ENCODE data around the gene IRAK1. TPM values are rescaled to one million over a fixed set of nuclear protein-coding genes. Genes with fewer than 3 reads are reported as not detected.
"Not testable (repeated sequence)": the region's sequence is repeated elsewhere in the genome, so short reads cannot be mapped to it uniquely, and the experiment has no call there.

The IRAK1 gene
- total and polyA plus RNA-seq, 2 donors from 2014 or later, result 46.6 to 85.3 TPM

GRCh38 chrX:153995504-153995903, 24.2 kb downstream of the IRAK1 start:
- no peaks in the 10 kb centered on the region for H3K27me3 ChIP-seq (ENCODE audit: control insufficient read depth, insufficient read depth, low read length)
- intact Hi-C loops (cut with DNase I), result no loop called here
- TF ChIP-seq, protein P1, sequence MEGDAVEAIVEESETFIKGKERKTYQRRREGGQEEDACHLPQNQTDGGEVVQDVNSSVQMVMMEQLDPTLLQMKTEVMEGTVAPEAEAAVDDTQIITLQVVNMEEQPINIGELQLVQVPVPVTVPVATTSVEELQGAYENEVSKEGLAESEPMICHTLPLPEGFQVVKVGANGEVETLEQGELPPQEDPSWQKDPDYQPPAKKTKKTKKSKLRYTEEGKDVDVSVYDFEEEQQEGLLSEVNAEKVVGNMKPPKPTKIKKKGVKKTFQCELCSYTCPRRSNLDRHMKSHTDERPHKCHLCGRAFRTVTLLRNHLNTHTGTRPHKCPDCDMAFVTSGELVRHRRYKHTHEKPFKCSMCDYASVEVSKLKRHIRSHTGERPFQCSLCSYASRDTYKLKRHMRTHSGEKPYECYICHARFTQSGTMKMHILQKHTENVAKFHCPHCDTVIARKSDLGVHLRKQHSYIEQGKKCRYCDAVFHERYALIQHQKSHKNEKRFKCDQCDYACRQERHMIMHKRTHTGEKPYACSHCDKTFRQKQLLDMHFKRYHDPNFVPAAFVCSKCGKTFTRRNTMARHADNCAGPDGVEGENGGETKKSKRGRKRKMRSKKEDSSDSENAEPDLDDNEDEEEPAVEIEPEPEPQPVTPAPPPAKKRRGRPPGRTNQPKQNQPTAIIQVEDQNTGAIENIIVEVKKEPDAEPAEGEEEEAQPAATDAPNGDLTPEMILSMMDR (IDR thresholded peaks at IDR 0.05; ENCODE audit: borderline replicate concordance, extremely low read depth, insufficient read depth), result no peak

DNA sequence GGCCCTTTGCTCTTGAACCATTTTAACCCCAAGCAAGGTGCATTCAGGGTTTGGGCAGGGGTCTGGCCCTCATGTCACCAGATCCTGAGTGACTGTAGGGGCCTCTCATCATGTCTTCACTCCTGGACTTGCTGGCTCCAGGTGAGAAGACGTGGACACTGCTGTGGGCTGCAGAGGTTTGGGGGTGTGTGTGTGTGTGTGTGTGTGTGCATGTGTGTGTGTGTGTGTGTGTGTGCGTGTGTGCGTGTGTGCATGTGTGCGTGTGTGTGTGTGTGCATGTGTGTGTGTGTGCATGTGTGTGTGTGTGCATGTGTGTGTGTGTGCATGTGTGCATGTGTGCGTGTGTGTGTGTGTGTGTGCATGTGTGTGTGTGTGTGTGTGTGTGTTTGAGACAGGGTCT, 25.3 kb downstream of the IRAK1 start:
- H3K27me3 ChIP-seq (ENCODE audit: control insufficient read depth, insufficient read depth, low read length); H3K27ac ChIP-seq (ENCODE audit: low read depth in 2 of 2, low read length in 2 of 2); H3K36me3 ChIP-seq (ENCODE audit: control insufficient read depth in 2 of 3, insufficient read depth in 3 of 3, low read length in 3 of 3): not testable (repeated sequence)

More at GRCh38 chrX:153995504-153995903, 24.2 kb downstream of the IRAK1 start:
- DNase-seq (no peak), FAIRE-seq (no peak)
- Histone ChIP-seq H3K4me3 (ENCODE audit: low read length in 3 of 3) (no peak overlapping the region), H3K27ac (ENCODE audit: low read depth in 2 of 2, low read length in 2 of 2) (no peak overlapping the region), H3K9ac (ENCODE audit: low read length in 3 of 3) (no peak overlapping the region), H3K36me3 (ENCODE audit: control insufficient read depth in 2 of 3, insufficient read depth in 3 of 3, low read length in 3 of 3) (no peaks in the 10 kb centered on the region), H3K9me3 (ENCODE audit: control insufficient read depth in 2 of 3, insufficient read depth in 1 of 3, low read length in 3 of 3) (no peaks in the 10 kb centered on the region), H3K4me1 (ENCODE audit: control insufficient read depth in 2 of 3, insufficient read depth in 2 of 3, low read depth in 1 of 3, low read length in 3 of 3) (no peaks in the 10 kb centered on the region)

GRCh38 chrX:153993978-153994377, 25.7 kb downstream of the IRAK1 start:
- intact Hi-C loops (cut with DNase I), result no loop called here
- no peaks in the 10 kb centered on the region for H3K9me3 ChIP-seq (ENCODE audit: control insufficient read depth in 2 of 3, insufficient read depth in 1 of 3, low read length in 3 of 3)
- no peaks in the 10 kb centered on the region for H3K4me1 ChIP-seq (ENCODE audit: control insufficient read depth in 2 of 3, insufficient read depth in 2 of 3, low read depth in 1 of 3, low read length in 3 of 3)
- DNase-seq (no peak), FAIRE-seq (no peak)
- H3K27me3 ChIP-seq (ENCODE audit: control insufficient read depth, insufficient read depth, low read length), result no peaks in the 10 kb centered on the region
- no peaks in the 10 kb centered on the region for H3K36me3 ChIP-seq (ENCODE audit: control insufficient read depth in 2 of 3, insufficient read depth in 3 of 3, low read length in 3 of 3)
- TF ChIP-seq, protein P1 (IDR thresholded peaks at IDR 0.05; ENCODE audit: borderline replicate concordance, extremely low read depth, insufficient read depth), result no peak
- H3K4me3 ChIP-seq (ENCODE audit: low read length in 3 of 3), result no peak overlapping the region
- no peak overlapping the region for H3K9ac ChIP-seq (ENCODE audit: low read length in 3 of 3)
- no peak overlapping the region for H3K27ac ChIP-seq (ENCODE audit: low read depth in 2 of 2, low read length in 2 of 2)

More for the DNA sequence above, 25.3 kb downstream of the IRAK1 start:
- H3K9ac ChIP-seq (ENCODE audit: low read length in 3 of 3); H3K4me3 ChIP-seq (ENCODE audit: low read length in 3 of 3); FAIRE-seq; H3K9me3 ChIP-seq (ENCODE audit: control insufficient read depth in 2 of 3, insufficient read depth in 1 of 3, low read length in 3 of 3); intact Hi-C loops (cut with DNase I); DNase-seq; H3K4me1 ChIP-seq (ENCODE audit: control insufficient read depth in 2 of 3, insufficient read depth in 2 of 3, low read depth in 1 of 3, low read length in 3 of 3): not testable (repeated sequence)

DNA sequence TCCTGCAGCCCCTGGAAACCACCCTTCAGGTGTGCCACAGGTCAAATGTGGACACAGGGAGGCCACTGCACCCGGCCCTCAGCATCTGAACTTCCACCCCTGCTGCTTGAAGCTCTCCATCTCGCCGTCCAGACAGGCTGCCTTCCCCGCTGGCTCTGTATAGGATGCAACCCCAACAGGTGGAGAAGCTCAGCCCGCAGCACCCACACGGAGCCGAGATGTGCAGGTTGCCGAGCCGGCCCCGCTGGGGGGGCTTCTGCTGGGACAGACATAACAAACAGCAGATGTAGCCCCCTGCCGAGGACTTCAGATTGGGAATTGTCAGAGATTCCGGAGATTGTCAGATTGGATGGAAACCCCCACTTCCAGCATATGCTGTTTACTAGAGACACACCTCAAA, 26.6 kb downstream of the IRAK1 start:
- TF ChIP-seq, protein P1 (IDR thresholded peaks at IDR 0.05; ENCODE audit: borderline replicate concordance, extremely low read depth, insufficient read depth), result no peak
- no peaks in the 10 kb centered on the region for H3K36me3 ChIP-seq (ENCODE audit: control insufficient read depth in 2 of 3, insufficient read depth in 3 of 3, low read length in 3 of 3)
- FAIRE-seq, result no peak
- intact Hi-C loops (cut with DNase I), result no loop called here
- H3K27me3 ChIP-seq (ENCODE audit: control insufficient read depth, insufficient read depth, low read length), result no peaks in the 10 kb centered on the region
- DNase-seq, result no peak
- no peaks in the 10 kb centered on the region for H3K9me3 ChIP-seq (ENCODE audit: control insufficient read depth in 2 of 3, insufficient read depth in 1 of 3, low read length in 3 of 3)
- H3K9ac ChIP-seq (ENCODE audit: low read length in 3 of 3), result no peak overlapping the region
- no peak overlapping the region for H3K27ac ChIP-seq (ENCODE audit: low read depth in 2 of 2, low read length in 2 of 2)
- H3K4me3 ChIP-seq (ENCODE audit: low read length in 3 of 3), result no peak overlapping the region
- H3K4me1 ChIP-seq (ENCODE audit: control insufficient read depth in 2 of 3, insufficient read depth in 2 of 3, low read depth in 1 of 3, low read length in 3 of 3), result no peaks in the 10 kb centered on the region

All from kidney (tissue), 14 donors.